ENCODE data around the gene INSM1.

INSM1 gene

GRCh38 chr20:20395087-20395486, 27.2 kb downstream of the INSM1 start:
- DNase-seq: no peak

GRCh38 chr20:20395903-20396568, 28.1 kb downstream of the INSM1 start:
- no peak for DNase-seq

GRCh38 chr20:20396794-20397193, 28.9 kb downstream of the INSM1 start:
- DNase-seq: no peak

GRCh38 chr20:20398123-20398522, 30.2 kb downstream of the INSM1 start:
- no peak for DNase-seq

GRCh38 chr20:20399531-20400500, 31.9 kb downstream of the INSM1 start:
- DNase-seq: no peak

GRCh38 chr20:20401991-20402390, 34.1 kb downstream of the INSM1 start:
- DNase-seq: no peak

- no peak for DNase-seq
Measured at GRCh38 chr20:20404633-20405032, 36.7 kb downstream of the INSM1 start.

- DNase-seq: no peak
Measured at GRCh38 chr20:20405623-20406022, 37.7 kb downstream of the INSM1 start.

- DNase-seq: no peak
Measured at GRCh38 chr20:20406306-20406705, 38.4 kb downstream of the INSM1 start.

GRCh38 chr20:20407891-20408805, 40.2 kb downstream of the INSM1 start:
- DNase-seq: peak; percentile 7

GRCh38 chr20:20409331-20409730, 41.4 kb downstream of the INSM1 start:
- DNase-seq: no peak

GRCh38 chr20:20410678-20411077, 42.8 kb downstream of the INSM1 start:
- peak; percentile 75 for DNase-seq

GRCh38 chr20:20411402-20411801, 43.5 kb downstream of the INSM1 start:
- DNase-seq: no peak

- DNase-seq: no peak
Measured at GRCh38 chr20:20411836-20412235, 43.9 kb downstream of the INSM1 start.

GRCh38 chr20:20412750-20413149, 44.8 kb downstream of the INSM1 start:
- no peak for DNase-seq

- DNase-seq: no peak
Measured at GRCh38 chr20:20413810-20414281, 45.9 kb downstream of the INSM1 start.

GRCh38 chr20:20414640-20415220, 46.8 kb downstream of the INSM1 start:
- DNase-seq: no peak

GRCh38 chr20:20415321-20415720, 47.4 kb downstream of the INSM1 start:
- no peak for DNase-seq

GRCh38 chr20:20417876-20418676, 50.2 kb downstream of the INSM1 start:
- DNase-seq: no peak
